Skeletal muscle tissue (tissue), 4 donors: ENCODE data around the gene EPB41L1. TPM values are rescaled to one million over a fixed set of nuclear protein-coding genes. Genes with fewer than 3 reads are reported as not detected.

Experiments
- H3K27ac ChIP-seq: one replicate; pipeline ENCODE4 v1.7.0; 2013; ENCODE audit warnings: mild to moderate bottlenecking, low read depth, low read length, inconsistent platforms
- H3K27me3 ChIP-seq, 3 donors: one replicate each; pipeline ENCODE4 v1.7.0; 2013; ENCODE audit warnings: low read length in 3 of 3; ENCODE audit not compliant: control insufficient read depth in 3 of 3, insufficient read depth in 3 of 3
- H3K36me3 ChIP-seq, 3 donors: one replicate each; pipeline ENCODE4 v1.7.0; 2013; ENCODE audit warnings: low read length in 3 of 3; ENCODE audit not compliant: control insufficient read depth in 3 of 3, insufficient read depth in 3 of 3
- H3K4me1 ChIP-seq, 3 donors: one replicate each; pipeline ENCODE4 v1.7.0; 2013; ENCODE audit warnings: low read length in 3 of 3, mild to moderate bottlenecking in 3 of 3; ENCODE audit not compliant: control insufficient read depth in 3 of 3, insufficient read depth in 3 of 3
- H3K4me3 ChIP-seq, 3 donors: one replicate each; pipeline ENCODE4 v1.7.0; 2013; ENCODE audit warnings: low read length in 3 of 3
- H3K9ac ChIP-seq, 3 donors: one replicate each; pipeline ENCODE4 v1.7.0; 2013; ENCODE audit warnings: low read length in 3 of 3, mild to moderate bottlenecking in 3 of 3, moderate library complexity in 2 of 3, low read depth in 1 of 3
- H3K9me3 ChIP-seq, 3 donors: one replicate each; pipeline ENCODE4 v1.7.0; 2013; ENCODE audit warnings: low read length in 3 of 3; ENCODE audit not compliant: control insufficient read depth in 3 of 3
- total RNA-seq: library from RNA; depleted of rRNA; stranded (reverse); fragments of >200 nt; gene quantifications from one replicate; pipeline ENCODE4 v1.2.3, GENCODE V29; 2014
- donor health status: Osteomylitis.

Gene EPB41L1
- total RNA-seq, 1 donor from 2014 or later = 10.4 TPM

DNA sequence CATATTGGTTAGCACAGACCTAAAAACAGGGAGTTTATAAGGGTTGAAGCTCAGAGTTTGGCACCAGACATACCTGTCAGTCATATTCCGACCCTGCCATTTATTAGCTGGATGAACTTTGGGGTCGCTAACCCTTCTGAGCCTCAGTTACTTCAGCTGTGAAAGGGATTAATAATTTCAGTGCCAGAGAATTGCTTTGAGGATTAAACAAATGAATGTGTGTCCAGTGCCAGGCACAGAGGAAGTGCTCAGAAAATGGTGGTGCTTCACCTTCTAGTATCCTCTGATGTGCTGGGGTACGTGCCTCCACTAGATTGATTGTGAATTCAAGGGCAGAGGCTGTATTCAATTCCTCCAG, 4.1 kb upstream of the EPB41L1 start:
- H3K27me3 ChIP-seq = no peaks in the 10 kb centered on the region
- no peaks in the 10 kb centered on the region for H3K36me3 ChIP-seq
- H3K4me1 ChIP-seq = peaks cover 51 to 65% (median 54%) of the 10 kb centered on the region in 3 donors
- no peak overlapping the region for H3K9ac ChIP-seq
- H3K27ac ChIP-seq = no peak overlapping the region
- no peak overlapping the region for H3K4me3 ChIP-seq
- no peaks in the 10 kb centered on the region for H3K9me3 ChIP-seq

DNA sequence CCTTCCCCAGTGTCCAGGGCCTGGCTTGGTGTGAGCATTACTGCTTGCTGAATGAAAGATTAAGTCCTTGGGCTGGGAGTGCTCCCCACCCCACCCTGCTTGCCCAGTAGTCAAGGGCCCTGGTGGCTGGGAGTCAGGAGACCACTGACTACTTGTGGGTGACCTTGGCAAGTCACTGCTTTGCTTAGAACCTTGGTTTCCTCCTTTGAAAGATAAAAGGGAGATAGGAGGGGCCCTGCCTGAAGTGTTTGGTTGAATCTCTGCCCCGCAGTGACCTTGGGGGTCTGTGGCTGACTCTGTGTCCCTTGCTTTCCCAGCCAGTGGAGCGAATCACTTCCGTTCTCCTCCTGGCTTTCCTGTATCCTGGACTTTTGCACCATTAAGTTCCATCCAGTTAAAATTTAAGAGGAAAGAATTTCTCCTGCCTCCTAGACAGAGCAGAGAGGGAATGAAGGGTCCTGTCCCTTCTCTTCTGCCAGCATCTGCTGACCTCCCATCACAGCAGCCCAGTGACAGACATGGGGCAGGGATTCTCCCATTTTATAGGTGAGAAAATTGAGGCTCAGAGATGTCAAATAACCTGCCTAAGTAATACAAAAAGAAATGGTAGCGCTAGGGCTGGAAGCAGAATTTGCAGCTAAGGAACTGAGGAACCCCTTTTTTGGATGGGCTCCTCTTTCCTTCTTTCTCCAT, 3.5 kb upstream of the EPB41L1 start:
- Histone ChIP-seq H3K4me1 (peaks cover 50 to 65% (median 54%) of the 10 kb centered on the region in 3 donors), H3K9ac (no peak overlapping the region), H3K4me3 (no peak overlapping the region), H3K27ac (no peak overlapping the region), H3K9me3 (no peaks in the 10 kb centered on the region), H3K36me3 (no peaks in the 10 kb centered on the region), H3K27me3 (no peaks in the 10 kb centered on the region)

DNA sequence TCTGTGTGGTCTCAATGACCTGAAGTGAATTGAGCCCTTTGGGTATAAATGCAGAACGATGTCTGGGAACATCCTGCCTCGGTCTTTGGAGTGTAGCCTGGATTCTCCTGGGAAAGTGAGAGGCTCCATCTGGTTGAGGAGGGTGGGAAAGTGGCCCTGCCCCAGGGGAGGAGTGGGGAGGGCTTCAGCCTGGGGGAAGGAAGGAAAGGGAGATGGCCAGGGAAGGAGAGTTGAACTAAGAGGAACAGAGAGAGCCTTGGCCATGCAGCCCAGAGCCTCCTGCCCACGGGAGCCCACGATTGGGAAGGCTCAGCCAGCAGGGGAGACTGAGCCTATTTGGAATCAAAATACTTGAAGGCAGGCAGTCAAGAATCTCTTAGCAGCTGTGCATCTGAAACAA, 2.3 kb upstream of the EPB41L1 start:
- Histone ChIP-seq H3K9me3 (no peaks in the 10 kb centered on the region), H3K27ac (peak overlapping the region; percentile 36), H3K27me3 (no peaks in the 10 kb centered on the region), H3K9ac (peak overlapping the region in 1 of 3 donors; percentile 33), H3K36me3 (no peaks in the 10 kb centered on the region), H3K4me3 (no peak overlapping the region), H3K4me1 (peaks cover 44 to 59% (median 50%) of the 10 kb centered on the region in 3 donors)

DNA sequence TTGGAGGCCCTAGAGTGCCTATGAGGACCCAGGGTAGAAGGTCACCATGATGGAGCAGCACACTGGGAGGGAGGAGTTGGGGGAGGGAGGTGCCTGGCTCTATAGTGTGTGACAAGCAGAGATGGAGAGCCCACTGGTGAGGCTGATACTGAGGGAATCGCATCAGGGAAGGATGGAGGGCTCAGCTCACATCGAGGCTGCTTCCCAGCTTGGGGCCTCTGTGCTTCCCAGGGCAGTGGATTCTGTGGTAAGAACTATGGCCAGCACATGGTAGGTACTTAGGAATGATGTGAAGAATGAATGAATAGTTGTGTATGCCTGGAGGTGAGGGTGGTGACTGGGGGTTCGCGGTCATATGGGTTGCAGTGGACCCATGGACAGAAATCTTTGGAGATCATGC, 1.3 kb upstream of the EPB41L1 start:
- H3K27me3 ChIP-seq = no peaks in the 10 kb centered on the region
- peak overlapping the region in 1 of 3 donors; percentile 10 for H3K9ac ChIP-seq
- no peak overlapping the region for H3K4me3 ChIP-seq
- H3K4me1 ChIP-seq = peaks cover 39 to 51% (median 50%) of the 10 kb centered on the region in 3 donors
- peak overlapping the region; percentile 36 for H3K27ac ChIP-seq
- no peaks in the 10 kb centered on the region for H3K36me3 ChIP-seq
- H3K9me3 ChIP-seq = no peaks in the 10 kb centered on the region

DNA sequence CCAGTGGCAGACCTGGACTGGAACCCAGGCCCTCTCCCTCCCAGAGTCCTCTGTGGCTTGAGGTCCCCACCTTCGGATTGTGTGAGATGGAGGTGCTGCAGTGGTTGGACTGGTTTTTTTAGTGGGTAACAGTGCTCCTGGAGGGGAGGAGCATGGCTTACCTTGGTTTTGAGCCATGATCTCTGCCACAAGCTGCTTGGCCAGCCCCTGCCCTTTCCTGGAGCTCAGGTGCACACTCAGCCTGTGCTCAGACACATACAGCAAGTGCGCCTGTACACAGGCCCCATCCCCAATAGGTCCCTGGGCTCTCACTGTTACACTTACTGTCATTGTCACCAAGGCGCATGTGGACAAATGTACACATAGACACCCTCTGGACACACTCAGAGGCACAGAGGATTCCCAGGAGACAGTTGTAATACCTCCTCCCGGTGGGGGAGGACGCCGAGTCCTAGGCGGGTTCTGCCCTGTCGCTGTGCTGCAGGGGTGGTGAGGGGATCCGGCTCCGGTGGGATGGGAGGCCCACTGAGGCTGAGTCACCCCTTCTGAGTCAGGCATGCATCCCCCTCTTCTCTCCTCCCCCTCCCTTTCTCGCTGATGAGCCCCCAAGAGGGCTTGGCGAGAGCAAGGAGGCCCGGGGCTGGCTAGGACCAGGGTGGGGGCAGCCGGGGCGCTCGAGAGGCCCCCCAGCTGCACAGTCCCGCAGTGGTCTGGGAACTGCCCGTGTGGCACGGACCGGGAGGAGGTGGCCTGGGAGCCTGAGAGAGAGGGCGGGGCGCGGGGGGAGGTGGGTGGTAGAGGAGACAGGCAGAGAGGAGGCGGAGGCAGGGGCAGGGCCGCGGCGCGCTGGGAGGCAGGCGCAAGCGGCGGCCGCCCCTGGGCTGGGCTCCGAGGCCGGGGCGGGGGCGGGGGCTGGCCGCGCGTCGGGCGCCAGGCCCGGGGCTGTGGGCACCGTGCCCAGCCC, 522 bp upstream of the EPB41L1 start:
- H3K4me3 ChIP-seq = peak overlapping the region; percentile 59 to 68 (median 67)
- peaks cover 36 to 44% (median 43%) of the 10 kb centered on the region in 3 donors for H3K4me1 ChIP-seq
- H3K27ac ChIP-seq = peak overlapping the region; percentile 54
- H3K9ac ChIP-seq = peak overlapping the region; percentile 10 to 74 (median 50)
- H3K36me3 ChIP-seq = no peaks in the 10 kb centered on the region
- no peaks in the 10 kb centered on the region for H3K9me3 ChIP-seq
- H3K27me3 ChIP-seq = no peaks in the 10 kb centered on the region

DNA sequence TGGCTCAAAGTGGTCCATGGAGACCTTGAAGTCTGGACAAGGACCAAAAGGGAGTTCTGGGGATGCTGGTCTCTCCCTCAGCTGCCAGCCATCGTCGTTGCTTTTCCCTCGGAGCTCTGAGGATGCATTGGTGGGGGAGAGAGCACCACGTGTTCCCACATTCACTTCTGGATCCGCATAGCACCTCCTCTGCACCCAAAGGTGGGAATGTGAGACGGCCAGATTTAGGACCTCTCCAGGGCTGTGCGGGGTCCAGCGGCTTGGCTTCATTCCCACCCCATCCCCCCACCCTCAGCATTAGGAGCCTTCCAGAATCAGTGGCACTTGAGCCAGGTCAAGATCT, 1.1 kb downstream of the EPB41L1 start:
- Histone ChIP-seq H3K9ac (peak overlapping the region in 1 of 3 donors; percentile 75), H3K4me3 (peak overlapping the region in 2 of 3 donors; percentile 67 to 73), H3K27ac (no peak overlapping the region), H3K4me1 (peaks cover 31 to 37% (median 36%) of the 10 kb centered on the region in 3 donors), H3K36me3 (no peaks in the 10 kb centered on the region), H3K27me3 (no peaks in the 10 kb centered on the region), H3K9me3 (no peaks in the 10 kb centered on the region)

DNA sequence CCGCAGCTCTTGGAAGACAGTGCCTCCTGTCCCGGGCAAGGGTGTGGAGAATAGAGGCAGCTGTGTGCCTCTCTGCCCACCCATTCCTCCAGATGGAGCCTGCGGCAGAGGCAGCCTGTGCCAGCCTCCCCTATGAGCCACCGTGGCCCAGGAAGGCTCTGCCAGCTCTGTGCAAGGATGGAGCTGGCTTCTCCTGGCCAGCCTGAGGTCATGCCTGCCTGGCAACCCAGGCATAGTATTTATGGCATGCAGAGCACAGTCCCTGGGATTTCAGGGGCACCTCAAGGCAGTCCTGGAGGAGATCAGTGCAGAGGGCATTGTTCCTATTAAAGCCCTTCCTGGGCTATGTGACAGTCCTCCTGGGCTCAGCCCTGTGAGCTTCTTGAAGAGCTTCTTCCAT, 1.5 kb downstream of the EPB41L1 start:
- Histone ChIP-seq H3K4me1 (peaks cover 31 to 37% (median 36%) of the 10 kb centered on the region in 3 donors), H3K27me3 (no peaks in the 10 kb centered on the region), H3K4me3 (no peak overlapping the region), H3K9me3 (no peaks in the 10 kb centered on the region), H3K36me3 (no peaks in the 10 kb centered on the region), H3K27ac (no peak overlapping the region), H3K9ac (peak overlapping the region in 1 of 3 donors; percentile 40)

DNA sequence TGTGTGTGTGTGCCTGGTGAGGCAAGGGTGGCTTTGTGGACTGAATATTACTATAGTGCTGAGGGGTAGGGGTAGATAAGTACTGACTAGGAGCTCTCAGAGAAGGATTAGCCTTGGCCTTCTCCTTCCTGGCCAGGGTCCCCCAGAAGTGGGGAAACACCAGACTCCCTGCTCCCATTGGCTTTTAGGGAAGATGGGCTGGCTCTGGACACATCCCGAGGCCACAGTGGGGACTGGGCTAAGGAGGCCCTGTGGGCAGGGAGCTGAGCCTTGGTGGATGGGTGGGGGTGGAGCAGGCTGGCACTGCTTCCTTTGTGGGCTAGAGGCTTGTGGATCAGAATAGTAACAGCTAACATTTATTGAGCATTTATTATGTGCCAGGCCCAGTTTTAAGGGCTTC, 3.1 kb downstream of the EPB41L1 start:
- peaks cover 28 to 38% (median 36%) of the 10 kb centered on the region in 3 donors for H3K4me1 ChIP-seq
- H3K4me3 ChIP-seq = no peak overlapping the region
- no peaks in the 10 kb centered on the region for H3K9me3 ChIP-seq
- no peaks in the 10 kb centered on the region for H3K36me3 ChIP-seq
- no peak overlapping the region for H3K27ac ChIP-seq
- H3K27me3 ChIP-seq = peaks cover 0 to 3% (median 0%) of the 10 kb centered on the region in 3 donors
- H3K9ac ChIP-seq = no peak overlapping the region

DNA sequence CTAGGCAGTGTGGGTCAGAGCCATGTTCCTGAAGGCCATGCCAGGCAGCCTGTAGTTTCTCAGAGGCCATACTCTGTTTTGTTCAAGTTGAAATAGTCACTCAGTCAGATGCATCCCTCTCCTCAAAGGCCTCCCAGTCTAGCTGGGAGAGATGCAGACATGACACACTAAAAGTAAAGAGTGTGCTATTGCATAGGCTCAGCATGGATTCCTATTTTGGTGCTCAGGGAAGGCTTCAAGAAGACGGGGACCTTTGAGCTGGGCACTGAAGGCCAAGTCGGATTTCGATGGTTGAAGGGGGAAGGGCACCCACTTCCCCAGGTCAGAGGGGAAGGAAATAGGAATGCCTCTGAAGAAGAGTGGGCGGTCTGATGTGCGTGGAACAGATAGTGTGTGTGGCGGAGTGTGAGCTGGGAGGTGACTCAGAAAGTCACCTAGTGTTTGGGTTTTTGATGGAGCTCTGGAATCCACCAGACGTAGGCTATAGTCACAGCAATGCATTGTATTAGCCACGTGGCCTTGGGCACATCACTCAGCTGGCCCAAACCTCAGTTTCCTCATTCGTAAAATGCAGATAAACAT, 3.7 kb downstream of the EPB41L1 start:
- Histone ChIP-seq H3K36me3 (no peaks in the 10 kb centered on the region), H3K27me3 (peaks cover 0 to 4% (median 0%) of the 10 kb centered on the region in 3 donors), H3K27ac (no peak overlapping the region), H3K4me1 (peaks cover 24 to 35% (median 33%) of the 10 kb centered on the region in 3 donors), H3K9me3 (no peaks in the 10 kb centered on the region), H3K4me3 (no peak overlapping the region), H3K9ac (no peak overlapping the region)
